Smooth muscle cell (in vitro differentiated cells): Measurements from ENCODE around the gene CELF4. TPM values are rescaled to one million over a fixed set of nuclear protein-coding genes. Genes with fewer than 3 reads are reported as not detected.

ENCODE experiments used
- DNase-seq: peaks from one replicate; lab custom pipeline; 2025; ENCODE audit not compliant: unreplicated experiment; lab: John Stamatoyannopoulos, UW
- H2AFZ ChIP-seq: fragments of 200-600 bp; sonication (generic); 2 replicates; pipeline ENCODE4 v1.6.0; 2016; ENCODE audit warnings: antibody characterized with exemption, low read depth, mild to moderate bottlenecking
- H3F3A ChIP-seq: fragments of 200-600 bp; sonication (generic); 2 replicates; pipeline ENCODE4 v1.6.0; 2017; ENCODE audit warnings: antibody characterized with exemption, low read depth
- H3K27ac ChIP-seq: fragments of 200-600 bp; sonication (generic); 2 replicates; pipeline ENCODE4 v1.5.1; 2016; ENCODE audit warnings: low read depth, mild to moderate bottlenecking
- H3K27me3 ChIP-seq: fragments of 200-600 bp; sonication (generic); 2 replicates; pipeline ENCODE4 v1.6.1; 2016; ENCODE audit warnings: low read depth, mild to moderate bottlenecking
- H3K36me3 ChIP-seq: fragments of 200-600 bp; sonication (generic); 2 replicates; pipeline ENCODE4 v1.5.1; 2016; ENCODE audit warnings: low read depth
- H3K4me1 ChIP-seq: fragments of 200-600 bp; sonication (generic); 2 replicates; pipeline ENCODE4 v1.5.1; 2016; ENCODE audit warnings: low read depth
- H3K4me2 ChIP-seq: fragments of 200-600 bp; sonication (generic); 2 replicates; pipeline ENCODE4 v1.6.0; 2016; ENCODE audit warnings: mild to moderate bottlenecking
- H3K4me3 ChIP-seq: fragments of 200-600 bp; sonication (generic); 2 replicates; pipeline ENCODE4 v1.5.1; 2016; ENCODE audit warnings: mild to moderate bottlenecking
- H3K79me2 ChIP-seq: fragments of 200-600 bp; sonication (generic); 2 replicates; pipeline ENCODE4 v1.6.0; 2016; ENCODE audit warnings: low read depth, mild to moderate bottlenecking
- H3K9ac ChIP-seq: fragments of 200-600 bp; sonication (generic); 2 replicates; pipeline ENCODE4 v1.6.0; 2016; ENCODE audit warnings: low read depth
- H3K9me3 ChIP-seq: fragments of 200-600 bp; sonication (generic); replicated peaks from 2 replicates; pipeline ENCODE4 v1.5.1; 2016; ENCODE audit warnings: low read depth
- H4K20me1 ChIP-seq: fragments of 200-600 bp; sonication (generic); 2 replicates; pipeline ENCODE4 v1.6.0; 2016; ENCODE audit warnings: low read depth
- WGBS: methylation state at CpG from one replicate; pipeline ENCODE4 v1.1.7; 2016; ENCODE audit warnings: low lambda C conversion rate; 5-methylcytosine and 5-hydroxymethylcytosine counted together
- polyA plus RNA-seq: library from polyadenylated mRNA; unstranded; fragments of >200 nt; fragmentation: Nextera tagmentation; extraction: Ambion mirVana; gene quantifications from 2 replicates; pipeline ENCODE4 v1.2.1, GENCODE V29; 2016
- total RNA-seq: library from RNA; depleted of rRNA; stranded (reverse); fragments of >200 nt; gene quantifications from 2 replicates; pipeline ENCODE4 v1.2.3, GENCODE V29; 2014
- TF ChIP-seq, protein P1 (sequence below): fragments of 200-600 bp; sonication (generic); IDR thresholded peaks from 2 replicates; pipeline ENCODE4 v1.5.1; 2017; ENCODE audit warnings: borderline replicate concordance, mild to moderate bottlenecking, antibody characterized with exemption; ENCODE audit not compliant: insufficient read depth, poor library complexity, severe bottlenecking

The CELF4 gene
- total and polyA plus RNA-seq, 2 experiments from 2014 or later = 0.40 TPM; not detected in 1

DNA sequence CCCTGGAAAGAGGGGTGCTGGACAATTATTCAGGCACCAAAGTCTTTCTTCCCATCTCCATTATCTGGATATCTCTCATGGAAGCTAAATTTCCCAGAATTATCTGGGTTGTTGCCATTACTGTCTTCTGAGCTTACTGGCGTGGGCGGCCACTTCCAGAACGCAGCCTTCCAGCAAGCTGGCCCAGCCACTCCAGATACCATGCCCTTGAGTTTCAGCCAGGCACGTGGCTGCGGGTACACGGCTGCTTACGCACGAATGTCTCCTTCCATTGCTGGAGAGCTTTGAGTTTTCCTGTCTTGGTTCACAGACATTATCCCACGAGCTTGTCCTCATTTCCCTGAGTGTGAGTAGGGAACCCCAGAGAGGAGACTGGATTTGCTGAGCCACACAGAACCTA is 32.7 kb downstream of the CELF4 start:
- Histone ChIP-seq H3K27me3 (peaks cover 40% of the 10 kb centered on the region), H3K9ac (no peak overlapping the region), H3K36me3 (no peaks in the 10 kb centered on the region), H3K4me3 (no peak overlapping the region), H3K79me2 (no peaks in the 10 kb centered on the region), H3K4me1 (no peaks in the 10 kb centered on the region), H2AFZ (no peak overlapping the region), H3K4me2 (no peak overlapping the region), H3K9me3 (no peaks in the 10 kb centered on the region), H3K27ac (no peak overlapping the region), H4K20me1 (no peaks in the 10 kb centered on the region), H3F3A (no peaks in the 10 kb centered on the region)
- 78% methylated on average over 9 of the region's 9 CpGs for WGBS
- DNase-seq = no peak
- TF ChIP-seq, protein P1, sequence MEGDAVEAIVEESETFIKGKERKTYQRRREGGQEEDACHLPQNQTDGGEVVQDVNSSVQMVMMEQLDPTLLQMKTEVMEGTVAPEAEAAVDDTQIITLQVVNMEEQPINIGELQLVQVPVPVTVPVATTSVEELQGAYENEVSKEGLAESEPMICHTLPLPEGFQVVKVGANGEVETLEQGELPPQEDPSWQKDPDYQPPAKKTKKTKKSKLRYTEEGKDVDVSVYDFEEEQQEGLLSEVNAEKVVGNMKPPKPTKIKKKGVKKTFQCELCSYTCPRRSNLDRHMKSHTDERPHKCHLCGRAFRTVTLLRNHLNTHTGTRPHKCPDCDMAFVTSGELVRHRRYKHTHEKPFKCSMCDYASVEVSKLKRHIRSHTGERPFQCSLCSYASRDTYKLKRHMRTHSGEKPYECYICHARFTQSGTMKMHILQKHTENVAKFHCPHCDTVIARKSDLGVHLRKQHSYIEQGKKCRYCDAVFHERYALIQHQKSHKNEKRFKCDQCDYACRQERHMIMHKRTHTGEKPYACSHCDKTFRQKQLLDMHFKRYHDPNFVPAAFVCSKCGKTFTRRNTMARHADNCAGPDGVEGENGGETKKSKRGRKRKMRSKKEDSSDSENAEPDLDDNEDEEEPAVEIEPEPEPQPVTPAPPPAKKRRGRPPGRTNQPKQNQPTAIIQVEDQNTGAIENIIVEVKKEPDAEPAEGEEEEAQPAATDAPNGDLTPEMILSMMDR = no peak

DNA sequence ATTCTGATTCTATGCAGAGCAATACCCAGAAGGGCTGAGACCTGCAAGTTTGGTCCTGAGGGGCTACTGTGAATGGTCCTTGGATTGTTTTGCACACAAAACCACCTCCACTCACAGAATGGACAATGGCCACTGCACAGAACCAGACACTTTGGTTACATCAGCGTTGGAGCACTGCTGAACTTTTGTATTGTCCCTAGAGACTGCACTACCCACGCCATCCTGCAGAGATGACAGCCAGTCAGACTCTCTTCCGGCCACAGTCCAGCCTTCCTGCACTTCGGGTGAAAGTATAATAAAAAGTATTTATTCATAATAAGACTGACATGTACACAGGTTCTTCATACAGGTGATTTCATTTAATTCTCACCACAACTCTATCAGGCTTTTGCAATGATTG is 35.7 kb downstream of the CELF4 start:
- DNase-seq = no peak
- H3F3A ChIP-seq = no peaks in the 10 kb centered on the region
- H3K36me3 ChIP-seq = no peaks in the 10 kb centered on the region
- H3K9ac ChIP-seq = no peak overlapping the region
- H3K27ac ChIP-seq = no peak overlapping the region
- no peaks in the 10 kb centered on the region for H3K9me3 ChIP-seq
- 86% methylated on average over 4 of the region's 4 CpGs for WGBS
- no peak overlapping the region for H2AFZ ChIP-seq
- no peaks in the 10 kb centered on the region for H3K79me2 ChIP-seq
- no peaks in the 10 kb centered on the region for H3K4me1 ChIP-seq
- H3K27me3 ChIP-seq = peaks cover 56% of the 10 kb centered on the region
- H3K4me3 ChIP-seq = no peak overlapping the region
- no peak overlapping the region for H3K4me2 ChIP-seq
- no peaks in the 10 kb centered on the region for H4K20me1 ChIP-seq
- TF ChIP-seq, protein P1 = no peak

DNA sequence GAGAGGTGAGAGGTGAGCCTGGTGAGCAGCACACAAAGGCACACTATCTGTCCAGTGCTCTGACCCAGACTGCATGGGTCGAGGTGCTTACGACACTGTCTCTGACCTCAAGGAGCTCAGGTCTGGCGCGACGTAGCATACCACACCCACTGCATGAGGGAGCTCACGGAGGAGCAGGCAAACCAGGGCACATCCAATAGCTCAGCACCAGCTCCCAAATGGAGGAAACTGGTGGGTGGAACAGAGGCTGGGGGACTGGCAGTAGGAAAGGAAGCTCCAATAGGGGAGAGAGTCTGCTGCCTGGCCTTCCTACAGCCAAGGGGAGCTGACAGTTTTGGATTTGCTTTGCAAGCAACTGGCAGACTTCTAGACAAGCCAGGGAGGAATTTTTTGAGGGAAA is 36.3 kb downstream of the CELF4 start:
- H3K4me2 ChIP-seq = no peak overlapping the region
- H3K36me3 ChIP-seq = no peaks in the 10 kb centered on the region
- no peaks in the 10 kb centered on the region for H4K20me1 ChIP-seq
- no peak for DNase-seq
- H3K27ac ChIP-seq = no peak overlapping the region
- H3K4me1 ChIP-seq = peaks cover under 1% of the 10 kb centered on the region
- H2AFZ ChIP-seq = no peak overlapping the region
- no peaks in the 10 kb centered on the region for H3K79me2 ChIP-seq
- no peaks in the 10 kb centered on the region for H3K9me3 ChIP-seq
- no peaks in the 10 kb centered on the region for H3F3A ChIP-seq
- 91% methylated on average over 6 of the region's 6 CpGs for WGBS
- no peak overlapping the region for H3K4me3 ChIP-seq
- no peak overlapping the region for H3K9ac ChIP-seq
- TF ChIP-seq, protein P1 = no peak
- peaks cover 56% of the 10 kb centered on the region for H3K27me3 ChIP-seq

DNA sequence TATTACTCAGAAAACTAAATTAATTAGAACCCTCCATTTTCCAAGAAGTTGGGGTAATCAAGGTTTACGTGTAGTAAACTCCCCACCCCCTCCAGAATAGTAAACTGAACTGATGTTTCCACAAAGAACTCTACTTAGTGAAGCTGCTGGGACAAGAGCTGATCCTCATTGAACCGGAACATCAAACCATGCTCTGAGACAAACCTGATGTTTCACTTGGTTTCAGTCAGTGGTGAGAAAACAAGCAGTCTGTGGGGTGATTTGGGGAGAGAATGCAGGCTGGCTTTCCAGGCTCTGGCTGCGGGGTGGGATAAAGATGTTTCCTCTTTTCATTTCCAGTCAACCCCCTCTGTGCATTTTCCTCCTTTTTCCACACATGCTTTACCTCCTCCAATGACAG is 38.2 kb downstream of the CELF4 start:
- WGBS = 92% methylated on average over 3 of the region's 3 CpGs
- Histone ChIP-seq H3K79me2 (no peaks in the 10 kb centered on the region), H3K9me3 (no peaks in the 10 kb centered on the region), H3K9ac (no peak overlapping the region), H3K27ac (no peak overlapping the region), H2AFZ (no peak overlapping the region), H4K20me1 (no peaks in the 10 kb centered on the region), H3K4me1 (peaks cover 3% of the 10 kb centered on the region), H3K27me3 (peaks cover 71% of the 10 kb centered on the region), H3K4me2 (no peak overlapping the region), H3F3A (no peaks in the 10 kb centered on the region), H3K36me3 (no peaks in the 10 kb centered on the region), H3K4me3 (no peak overlapping the region)
- TF ChIP-seq, protein P1 = no peak
- DNase-seq = no peak
